ENCODE results near the gene CD300LF. TPM values are rescaled to one million over a fixed set of nuclear protein-coding genes. Genes with fewer than 3 reads are reported as not detected.
A peak's percentile ranks its signal among the peaks of the same experiment; 100 is the strongest.

The CD300LF gene
- total RNA-seq, 1 donor from 2014 or later: 38.0 TPM

- no peaks in the 10 kb centered on the region for H3K27me3 ChIP-seq
- TF ChIP-seq, protein P1, sequence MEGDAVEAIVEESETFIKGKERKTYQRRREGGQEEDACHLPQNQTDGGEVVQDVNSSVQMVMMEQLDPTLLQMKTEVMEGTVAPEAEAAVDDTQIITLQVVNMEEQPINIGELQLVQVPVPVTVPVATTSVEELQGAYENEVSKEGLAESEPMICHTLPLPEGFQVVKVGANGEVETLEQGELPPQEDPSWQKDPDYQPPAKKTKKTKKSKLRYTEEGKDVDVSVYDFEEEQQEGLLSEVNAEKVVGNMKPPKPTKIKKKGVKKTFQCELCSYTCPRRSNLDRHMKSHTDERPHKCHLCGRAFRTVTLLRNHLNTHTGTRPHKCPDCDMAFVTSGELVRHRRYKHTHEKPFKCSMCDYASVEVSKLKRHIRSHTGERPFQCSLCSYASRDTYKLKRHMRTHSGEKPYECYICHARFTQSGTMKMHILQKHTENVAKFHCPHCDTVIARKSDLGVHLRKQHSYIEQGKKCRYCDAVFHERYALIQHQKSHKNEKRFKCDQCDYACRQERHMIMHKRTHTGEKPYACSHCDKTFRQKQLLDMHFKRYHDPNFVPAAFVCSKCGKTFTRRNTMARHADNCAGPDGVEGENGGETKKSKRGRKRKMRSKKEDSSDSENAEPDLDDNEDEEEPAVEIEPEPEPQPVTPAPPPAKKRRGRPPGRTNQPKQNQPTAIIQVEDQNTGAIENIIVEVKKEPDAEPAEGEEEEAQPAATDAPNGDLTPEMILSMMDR (IDR thresholded peaks at IDR 0.05): no peak
- H3K9me3 ChIP-seq: no peaks in the 10 kb centered on the region
- H3K4me3 ChIP-seq: no peak overlapping the region
- H3K36me3 ChIP-seq: no peaks in the 10 kb centered on the region
- ATAC-seq: no peak
- H3K4me1 ChIP-seq: peaks cover 18% of the 10 kb centered on the region
- DNase-seq: no peak
- intact Hi-C loops (cut with DNase I): no loop called here
- no peak overlapping the region for H3K27ac ChIP-seq
These were observed 33.3 kb downstream of the CD300LF start for GRCh38 chr17:74679374-74679773.

- Histone ChIP-seq H3K27me3 (no peaks in the 10 kb centered on the region), H3K36me3 (no peaks in the 10 kb centered on the region), H3K4me3 (no peak overlapping the region), H3K9me3 (no peaks in the 10 kb centered on the region), H3K4me1 (peaks cover 18% of the 10 kb centered on the region), H3K27ac (no peak overlapping the region)
- DNase-seq: no peak
- intact Hi-C loops (cut with DNase I): no loop called here
- TF ChIP-seq, protein P1 (IDR thresholded peaks at IDR 0.05): no peak
- ATAC-seq: no peak
These were observed 34.2 kb downstream of the CD300LF start for GRCh38 chr17:74678541-74678940.

DNA sequence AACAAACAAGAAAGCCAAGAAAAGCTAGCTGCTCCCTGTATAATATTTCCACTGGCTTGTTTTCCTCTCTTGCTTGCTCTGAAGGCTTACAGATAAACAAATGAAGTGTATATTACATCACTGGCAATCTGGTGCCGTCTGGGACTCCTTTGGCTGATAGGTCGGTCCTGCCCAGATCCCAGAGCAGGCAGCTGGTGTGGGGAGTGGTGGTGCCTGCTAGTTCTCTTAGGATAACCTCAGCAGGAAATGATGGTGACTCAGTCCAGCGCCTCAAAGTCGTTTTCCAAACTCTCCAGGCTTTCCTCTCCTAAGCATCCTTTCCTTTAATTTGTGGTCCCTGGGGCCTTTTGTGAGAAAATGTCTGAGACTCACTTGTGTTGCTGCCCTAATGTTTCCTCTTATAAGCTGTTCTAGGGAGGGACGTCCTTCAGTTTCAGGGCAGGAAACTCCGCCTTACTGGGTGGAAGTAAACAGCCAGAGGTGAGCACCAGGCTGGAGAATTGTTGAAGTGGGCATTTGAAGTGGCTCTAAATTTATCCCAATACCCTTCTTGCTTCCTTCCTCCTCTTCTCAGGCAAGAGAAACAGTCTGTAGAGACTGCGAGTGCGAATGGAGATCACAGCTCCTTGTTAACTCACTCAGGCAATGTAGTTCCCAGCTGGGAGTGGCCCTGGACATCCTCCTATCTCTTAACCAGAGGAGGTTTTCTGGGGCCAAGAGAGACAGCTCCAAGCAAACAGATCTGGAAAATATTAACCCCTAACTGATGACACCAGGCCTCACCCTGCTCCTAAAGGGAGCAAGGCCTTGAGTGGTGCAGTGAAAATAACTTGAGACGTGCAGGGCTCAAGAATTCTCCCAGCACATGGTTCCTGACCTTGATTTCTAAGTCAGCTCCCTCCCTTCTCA is 34.9 kb downstream of the CD300LF start:
- H3K4me3 ChIP-seq: no peak overlapping the region
- H3K27ac ChIP-seq: peak overlapping the region; percentile 3
- H3K4me1 ChIP-seq: peaks cover 13% of the 10 kb centered on the region
- TF ChIP-seq, protein P1 (IDR thresholded peaks at IDR 0.05): no peak
- DNase-seq: no peak
- no peaks in the 10 kb centered on the region for H3K36me3 ChIP-seq
- H3K27me3 ChIP-seq: no peaks in the 10 kb centered on the region
- intact Hi-C loops (cut with DNase I): no loop called here
- no peaks in the 10 kb centered on the region for H3K9me3 ChIP-seq
- ATAC-seq: peak; percentile 71

- H3K27me3 ChIP-seq: peaks cover 8% of the 10 kb centered on the region
- TF ChIP-seq, protein P1 (IDR thresholded peaks at IDR 0.05): no peak
- no peak overlapping the region for H3K27ac ChIP-seq
- DNase-seq: peak; percentile 90
- H3K36me3 ChIP-seq: no peaks in the 10 kb centered on the region
- H3K4me1 ChIP-seq: no peaks in the 10 kb centered on the region
- H3K4me3 ChIP-seq: no peak overlapping the region
- ATAC-seq: peak; percentile 99
- intact Hi-C loops (cut with DNase I): no loop called here
- H3K9me3 ChIP-seq: no peaks in the 10 kb centered on the region
These were observed 41.5 kb downstream of the CD300LF start for GRCh38 chr17:74671031-74671771.

GRCh38 chr17:74670329-74670728 is 42.4 kb downstream of the CD300LF start:
- Histone ChIP-seq H3K4me1 (no peaks in the 10 kb centered on the region), H3K27ac (no peak overlapping the region), H3K36me3 (no peaks in the 10 kb centered on the region), H3K27me3 (peaks cover 11% of the 10 kb centered on the region), H3K4me3 (no peak overlapping the region), H3K9me3 (no peaks in the 10 kb centered on the region)
- TF ChIP-seq, protein P1 (IDR thresholded peaks at IDR 0.05): no peak
- intact Hi-C loops (cut with DNase I): no loop called here
- no peak for ATAC-seq
- no peak for DNase-seq
